ENCODE data around the gene HEATR5B. TPM values are rescaled to one million over a fixed set of nuclear protein-coding genes. Genes with fewer than 3 reads are reported as not detected.

HEATR5B gene
- total RNA-seq, 1 experiment from 2014 or later: 12.6 TPM

- Mint-ChIP-seq H3K36me3 (peaks cover 20% of the 10 kb centered on the region), H3K4me1 (no peaks in the 10 kb centered on the region), H3K27ac (no peak overlapping the region), H3K9me3 (peaks cover 13% of the 10 kb centered on the region), H3K4me3 (no peak overlapping the region), H3K27me3 (ENCODE audit: low read depth) (no peaks in the 10 kb centered on the region)
- ChIA-PET CTCF (no interaction called here), POLR2A (no interaction called here)
- TF ChIP-seq TP53 (CRISPR knock-in tag; IDR thresholded peaks at IDR 0.05) (no peak), RELA (CRISPR knock-in tag; IDR thresholded peaks at IDR 0.05; ENCODE audit: borderline replicate concordance) (no peak), NR1H2 (CRISPR knock-in tag; IDR thresholded peaks at IDR 0.05) (no peak), MYBL2 (CRISPR knock-in tag; IDR thresholded peaks at IDR 0.05) (no peak), IRF2 (CRISPR knock-in tag; IDR thresholded peaks at IDR 0.05; ENCODE audit: borderline replicate concordance, low read depth) (no peak), ZNF396 (CRISPR knock-in tag; IDR thresholded peaks at IDR 0.05; ENCODE audit: borderline replicate concordance) (no peak), ZNF671 (CRISPR knock-in tag; IDR thresholded peaks at IDR 0.05) (no peak), E2F1 (CRISPR knock-in tag; IDR thresholded peaks at IDR 0.05) (no peak), FOXK1 (CRISPR knock-in tag; IDR thresholded peaks at IDR 0.05) (no peak), CREB1 (CRISPR knock-in tag; IDR thresholded peaks at IDR 0.05) (no peak), STAT6 (CRISPR knock-in tag; conservative IDR thresholded peaks at IDR 0.05; ENCODE audit: low read depth) (no peak), ZNF317 (CRISPR knock-in tag; IDR thresholded peaks at IDR 0.05; ENCODE audit: borderline replicate concordance, low read depth) (no peak), JAZF1 (CRISPR knock-in tag; IDR thresholded peaks at IDR 0.05) (no peak), GRHL2 (CRISPR knock-in tag; IDR thresholded peaks at IDR 0.05; ENCODE audit: insufficient replicate concordance, severe bottlenecking) (no peak), ETV6 (CRISPR knock-in tag; IDR thresholded peaks at IDR 0.05) (no peak), RORB (CRISPR knock-in tag; IDR thresholded peaks at IDR 0.05) (no peak), FOXJ3 (CRISPR knock-in tag; IDR thresholded peaks at IDR 0.05; ENCODE audit: borderline replicate concordance) (no peak)
- TF ChIP-seq, protein P1, sequence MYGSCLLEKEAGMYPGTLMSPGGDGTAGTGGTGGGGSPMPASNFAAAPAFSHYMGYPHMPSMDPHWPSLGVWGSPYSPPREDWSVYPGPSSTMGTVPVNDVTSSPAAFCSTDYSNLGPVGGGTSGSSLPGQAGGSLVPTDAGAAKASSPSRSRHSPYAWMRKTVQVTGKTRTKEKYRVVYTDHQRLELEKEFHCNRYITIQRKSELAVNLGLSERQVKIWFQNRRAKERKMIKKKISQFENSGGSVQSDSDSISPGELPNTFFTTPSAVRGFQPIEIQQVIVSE (CRISPR knock-in tag; IDR thresholded peaks at IDR 0.05; ENCODE audit: borderline replicate concordance): no peak
- TF ChIP-seq, protein P2, sequence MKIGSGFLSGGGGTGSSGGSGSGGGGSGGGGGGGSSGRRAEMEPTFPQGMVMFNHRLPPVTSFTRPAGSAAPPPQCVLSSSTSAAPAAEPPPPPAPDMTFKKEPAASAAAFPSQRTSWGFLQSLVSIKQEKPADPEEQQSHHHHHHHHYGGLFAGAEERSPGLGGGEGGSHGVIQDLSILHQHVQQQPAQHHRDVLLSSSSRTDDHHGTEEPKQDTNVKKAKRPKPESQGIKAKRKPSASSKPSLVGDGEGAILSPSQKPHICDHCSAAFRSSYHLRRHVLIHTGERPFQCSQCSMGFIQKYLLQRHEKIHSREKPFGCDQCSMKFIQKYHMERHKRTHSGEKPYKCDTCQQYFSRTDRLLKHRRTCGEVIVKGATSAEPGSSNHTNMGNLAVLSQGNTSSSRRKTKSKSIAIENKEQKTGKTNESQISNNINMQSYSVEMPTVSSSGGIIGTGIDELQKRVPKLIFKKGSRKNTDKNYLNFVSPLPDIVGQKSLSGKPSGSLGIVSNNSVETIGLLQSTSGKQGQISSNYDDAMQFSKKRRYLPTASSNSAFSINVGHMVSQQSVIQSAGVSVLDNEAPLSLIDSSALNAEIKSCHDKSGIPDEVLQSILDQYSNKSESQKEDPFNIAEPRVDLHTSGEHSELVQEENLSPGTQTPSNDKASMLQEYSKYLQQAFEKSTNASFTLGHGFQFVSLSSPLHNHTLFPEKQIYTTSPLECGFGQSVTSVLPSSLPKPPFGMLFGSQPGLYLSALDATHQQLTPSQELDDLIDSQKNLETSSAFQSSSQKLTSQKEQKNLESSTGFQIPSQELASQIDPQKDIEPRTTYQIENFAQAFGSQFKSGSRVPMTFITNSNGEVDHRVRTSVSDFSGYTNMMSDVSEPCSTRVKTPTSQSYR (CRISPR knock-in tag; IDR thresholded peaks at IDR 0.05): no peak
- DNase-seq (ENCODE audit: low spot score): no peak
- ATAC-seq: no peak
Measured at GRCh38 chr2:37070931-37071330, 13.2 kb downstream of the HEATR5B start.

GRCh38 chr2:37068686-37069085 lies 15.5 kb downstream of the HEATR5B start:
- Mint-ChIP-seq H3K27me3 (ENCODE audit: low read depth) (no peaks in the 10 kb centered on the region), H3K36me3 (peaks cover 7% of the 10 kb centered on the region), H3K4me3 (no peak overlapping the region), H3K4me1 (no peaks in the 10 kb centered on the region), H3K9me3 (peaks cover 3% of the 10 kb centered on the region), H3K27ac (no peak overlapping the region)
- ATAC-seq (no peak), DNase-seq (ENCODE audit: low spot score) (no peak)
- CTCF ChIA-PET: no interaction called here
- POLR2A ChIA-PET: no interaction called here
- TF ChIP-seq JUN (CRISPR knock-in tag; IDR thresholded peaks at IDR 0.05) (no peak), IRF2 (CRISPR knock-in tag; IDR thresholded peaks at IDR 0.05; ENCODE audit: borderline replicate concordance, low read depth) (no peak), ZNF138 (CRISPR knock-in tag; conservative IDR thresholded peaks at IDR 0.05) (no peak), FOXP4 (CRISPR knock-in tag; IDR thresholded peaks at IDR 0.05) (no peak)
- TF ChIP-seq, protein P3, sequence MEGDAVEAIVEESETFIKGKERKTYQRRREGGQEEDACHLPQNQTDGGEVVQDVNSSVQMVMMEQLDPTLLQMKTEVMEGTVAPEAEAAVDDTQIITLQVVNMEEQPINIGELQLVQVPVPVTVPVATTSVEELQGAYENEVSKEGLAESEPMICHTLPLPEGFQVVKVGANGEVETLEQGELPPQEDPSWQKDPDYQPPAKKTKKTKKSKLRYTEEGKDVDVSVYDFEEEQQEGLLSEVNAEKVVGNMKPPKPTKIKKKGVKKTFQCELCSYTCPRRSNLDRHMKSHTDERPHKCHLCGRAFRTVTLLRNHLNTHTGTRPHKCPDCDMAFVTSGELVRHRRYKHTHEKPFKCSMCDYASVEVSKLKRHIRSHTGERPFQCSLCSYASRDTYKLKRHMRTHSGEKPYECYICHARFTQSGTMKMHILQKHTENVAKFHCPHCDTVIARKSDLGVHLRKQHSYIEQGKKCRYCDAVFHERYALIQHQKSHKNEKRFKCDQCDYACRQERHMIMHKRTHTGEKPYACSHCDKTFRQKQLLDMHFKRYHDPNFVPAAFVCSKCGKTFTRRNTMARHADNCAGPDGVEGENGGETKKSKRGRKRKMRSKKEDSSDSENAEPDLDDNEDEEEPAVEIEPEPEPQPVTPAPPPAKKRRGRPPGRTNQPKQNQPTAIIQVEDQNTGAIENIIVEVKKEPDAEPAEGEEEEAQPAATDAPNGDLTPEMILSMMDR (IDR thresholded peaks at IDR 0.05): no peak
- TF ChIP-seq, protein P4, sequence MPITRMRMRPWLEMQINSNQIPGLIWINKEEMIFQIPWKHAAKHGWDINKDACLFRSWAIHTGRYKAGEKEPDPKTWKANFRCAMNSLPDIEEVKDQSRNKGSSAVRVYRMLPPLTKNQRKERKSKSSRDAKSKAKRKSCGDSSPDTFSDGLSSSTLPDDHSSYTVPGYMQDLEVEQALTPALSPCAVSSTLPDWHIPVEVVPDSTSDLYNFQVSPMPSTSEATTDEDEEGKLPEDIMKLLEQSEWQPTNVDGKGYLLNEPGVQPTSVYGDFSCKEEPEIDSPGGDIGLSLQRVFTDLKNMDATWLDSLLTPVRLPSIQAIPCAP (CRISPR knock-in tag; IDR thresholded peaks at IDR 0.05): no peak

Data from WTC11 (cell line).